Mesothelial cell of epicardium (in vitro differentiated cells): ENCODE measurements around the gene PSENEN. TPM values are rescaled to one million over a fixed set of nuclear protein-coding genes. Genes with fewer than 3 reads are reported as not detected.

ENCODE experiments used
- DNase-seq, 2 experiments: peaks; one replicate each; pipeline ENCODE4 v3.0.0; 2021; ENCODE audit warnings: low spot score in 2 of 2; ENCODE audit not compliant: unreplicated experiment in 2 of 2
- H3K27ac Mint-ChIP-seq: 2 replicates; pipeline ENCODE4 v1.8.0; 2021; ENCODE audit warnings: mixed read lengths
- H3K27me3 Mint-ChIP-seq: 2 replicates; pipeline ENCODE4 v1.8.0; 2021; ENCODE audit warnings: low read depth, mixed read lengths
- H3K36me3 Mint-ChIP-seq: 2 replicates; pipeline ENCODE4 v1.8.0; 2021; ENCODE audit warnings: mixed read lengths
- H3K4me1 Mint-ChIP-seq: 2 replicates; pipeline ENCODE4 v1.8.0; 2021; ENCODE audit warnings: mixed read lengths
- H3K4me3 Mint-ChIP-seq: 2 replicates; pipeline ENCODE4 v1.8.0; 2021; ENCODE audit warnings: mild to moderate bottlenecking, moderate library complexity, mixed read lengths
- H3K9me3 Mint-ChIP-seq: 2 replicates; pipeline ENCODE4 v1.8.0; 2021; ENCODE audit warnings: mixed read lengths
- CTCF ChIP-seq: fragments of 200-600 bp; sonication (generic); IDR thresholded peaks from one replicate; pipeline ENCODE4 v1.5.0; 2021; ENCODE audit warnings: antibody characterized with exemption; ENCODE audit not compliant: unreplicated experiment
- total RNA-seq: library from RNA; stranded (reverse); gene quantifications from 3 replicates; pipeline ENCODE4 v1.2.1, GENCODE V29; 2021

PSENEN gene
- total RNA-seq, 1 donor from 2014 or later = 45.2 TPM

GRCh38 chr19:35730326-35730725 lies 15.1 kb upstream of the PSENEN start:
- no peaks in the 10 kb centered on the region for H3K4me1 Mint-ChIP-seq
- DNase-seq = no peak
- no peaks in the 10 kb centered on the region for H3K9me3 Mint-ChIP-seq
- H3K27ac Mint-ChIP-seq = no peak overlapping the region
- peaks cover 54% of the 10 kb centered on the region for H3K36me3 Mint-ChIP-seq
- TF ChIP-seq CTCF = no peak
- H3K27me3 Mint-ChIP-seq = no peaks in the 10 kb centered on the region
- no peak overlapping the region for H3K4me3 Mint-ChIP-seq

DNA sequence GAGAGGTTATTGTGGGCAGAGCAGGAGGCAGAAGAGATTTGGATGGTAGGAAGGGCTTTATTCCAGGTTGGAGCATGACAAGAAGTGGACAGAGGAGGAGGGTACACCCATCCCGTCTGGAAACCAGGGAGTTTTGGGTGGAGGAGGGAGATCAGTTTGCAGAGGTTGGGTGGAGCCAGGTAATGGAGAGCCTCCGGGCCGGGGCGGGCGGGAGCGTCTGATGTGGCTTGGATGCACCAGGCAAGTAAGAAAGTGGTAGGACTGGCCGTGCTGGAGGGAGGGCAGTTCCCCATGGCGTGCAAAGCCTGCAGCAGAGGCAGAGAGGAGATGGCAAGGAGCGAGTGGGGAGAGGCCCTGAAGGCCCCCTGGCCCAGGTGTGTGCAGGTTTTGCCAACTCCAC lies 14.1 kb upstream of the PSENEN start:
- H3K27me3 Mint-ChIP-seq = no peaks in the 10 kb centered on the region
- no peak for TF ChIP-seq CTCF
- H3K27ac Mint-ChIP-seq = no peak overlapping the region
- no peaks in the 10 kb centered on the region for H3K4me1 Mint-ChIP-seq
- H3K9me3 Mint-ChIP-seq = no peaks in the 10 kb centered on the region
- H3K36me3 Mint-ChIP-seq = peaks cover 46% of the 10 kb centered on the region
- no peak overlapping the region for H3K4me3 Mint-ChIP-seq
- DNase-seq = no peak

DNA sequence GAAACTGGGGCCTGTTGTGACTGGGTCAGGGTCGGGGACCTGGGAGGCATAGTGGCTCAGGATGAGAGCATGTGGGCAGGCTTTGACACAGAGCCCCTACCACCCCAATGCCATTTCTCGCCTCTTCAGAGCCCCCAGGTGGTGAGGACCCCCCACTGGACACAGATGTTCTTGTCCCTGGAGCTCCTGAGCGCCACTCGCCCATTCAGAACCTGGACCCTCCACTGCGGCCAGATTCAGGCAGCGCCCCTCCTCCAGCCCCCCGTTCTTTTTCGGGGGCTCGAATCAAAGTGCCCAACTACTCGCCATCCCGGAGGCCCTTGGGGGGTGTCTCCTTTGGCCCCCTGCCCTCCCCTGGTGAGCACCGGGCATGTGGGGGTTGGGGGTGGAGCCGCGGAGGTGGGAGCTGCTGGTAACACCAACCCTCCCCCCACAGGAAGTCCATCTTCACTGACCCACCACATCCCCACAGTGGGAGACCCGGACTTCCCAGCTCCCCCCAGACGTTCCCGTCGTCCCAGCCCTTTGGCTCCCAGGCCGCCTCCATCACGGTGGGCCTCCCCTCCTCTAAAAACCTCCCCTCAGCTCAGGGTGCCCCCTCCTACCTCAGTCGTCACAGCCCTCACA lies 13.6 kb upstream of the PSENEN start:
- no peaks in the 10 kb centered on the region for H3K9me3 Mint-ChIP-seq
- H3K4me3 Mint-ChIP-seq = no peak overlapping the region
- no peaks in the 10 kb centered on the region for H3K4me1 Mint-ChIP-seq
- no peaks in the 10 kb centered on the region for H3K27me3 Mint-ChIP-seq
- H3K27ac Mint-ChIP-seq = no peak overlapping the region
- no peak for TF ChIP-seq CTCF
- peaks cover 46% of the 10 kb centered on the region for H3K36me3 Mint-ChIP-seq
- DNase-seq = no peak

GRCh38 chr19:35732540-35733179 lies 12.8 kb upstream of the PSENEN start:
- no peaks in the 10 kb centered on the region for H3K9me3 Mint-ChIP-seq
- H3K36me3 Mint-ChIP-seq = peaks cover 45% of the 10 kb centered on the region
- DNase-seq = no peak
- no peak overlapping the region for H3K27ac Mint-ChIP-seq
- H3K4me1 Mint-ChIP-seq = no peaks in the 10 kb centered on the region
- no peaks in the 10 kb centered on the region for H3K27me3 Mint-ChIP-seq
- H3K4me3 Mint-ChIP-seq = no peak overlapping the region
- no peak for TF ChIP-seq CTCF

DNA sequence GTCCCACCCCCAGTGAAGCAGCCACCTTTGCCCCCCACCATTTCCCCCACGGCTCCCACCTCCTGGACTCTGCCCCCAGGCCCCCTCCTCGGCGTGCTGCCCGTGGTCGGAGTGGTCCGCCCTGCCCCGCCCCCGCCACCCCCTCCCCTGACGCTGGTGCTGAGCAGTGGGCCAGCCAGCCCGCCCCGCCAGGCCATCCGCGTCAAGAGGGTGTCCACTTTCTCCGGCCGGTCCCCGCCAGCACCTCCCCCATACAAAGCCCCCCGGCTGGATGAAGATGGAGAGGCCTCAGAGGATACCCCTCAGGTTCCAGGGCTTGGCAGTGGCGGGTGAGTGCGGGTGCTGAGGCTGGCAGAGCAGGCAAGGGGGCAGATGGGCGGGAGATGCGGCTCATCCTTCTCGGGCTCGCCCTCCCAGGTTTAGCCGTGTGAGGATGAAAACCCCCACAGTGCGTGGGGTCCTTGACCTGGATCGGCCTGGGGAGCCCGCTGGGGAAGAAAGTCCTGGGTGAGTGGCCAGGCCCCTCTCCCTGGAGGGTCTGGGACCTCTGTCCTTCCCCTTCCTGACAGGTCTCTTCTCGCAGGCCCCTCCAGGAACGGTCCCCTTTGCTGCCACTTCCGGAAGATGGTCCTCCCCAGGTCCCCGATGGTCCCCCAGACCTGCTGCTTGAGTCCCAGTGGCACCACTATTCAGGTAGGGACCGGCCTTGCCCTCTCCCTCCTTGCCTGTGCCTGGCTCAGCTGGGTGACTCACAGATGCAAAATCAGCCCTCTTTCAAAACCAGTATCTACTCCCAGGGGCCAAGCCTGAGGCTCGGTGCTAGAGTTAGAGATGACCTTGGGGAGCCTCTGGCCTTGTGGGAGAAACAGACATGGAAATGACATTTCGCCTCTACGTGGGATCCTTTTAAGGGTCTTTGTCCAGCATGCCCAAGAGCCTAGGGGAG lies 12.0 kb upstream of the PSENEN start:
- Mint-ChIP-seq H3K27me3 (no peaks in the 10 kb centered on the region), H3K4me3 (no peak overlapping the region), H3K36me3 (peaks cover 39% of the 10 kb centered on the region), H3K27ac (no peak overlapping the region), H3K9me3 (no peaks in the 10 kb centered on the region), H3K4me1 (no peaks in the 10 kb centered on the region)
- no peak for DNase-seq
- TF ChIP-seq CTCF = no peak
